ENCODE data around the gene SCN3B. TPM values are rescaled to one million over a fixed set of nuclear protein-coding genes. Genes with fewer than 3 reads are reported as not detected.

The SCN3B gene
- total RNA-seq, 1 donor from 2014 or later, result 0.26 TPM

DNA sequence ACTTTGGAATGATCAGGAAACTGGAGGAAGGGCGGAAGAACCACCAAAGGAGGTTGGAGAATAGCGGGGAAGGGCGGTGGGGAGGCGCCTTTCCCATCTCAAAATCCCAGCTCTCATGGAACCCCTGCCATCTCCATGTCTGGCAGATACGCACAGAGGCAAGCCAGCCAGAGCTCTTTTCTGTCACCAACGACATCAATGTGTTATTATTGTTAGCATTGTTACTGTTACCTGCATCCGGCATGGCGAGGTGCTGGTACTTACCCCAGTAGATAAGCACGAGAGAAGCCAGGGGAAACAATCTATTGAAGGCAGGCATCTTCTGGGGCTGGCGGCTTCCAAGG lies 969 bp downstream of the SCN3B start:
- TF ChIP-seq, protein P1, sequence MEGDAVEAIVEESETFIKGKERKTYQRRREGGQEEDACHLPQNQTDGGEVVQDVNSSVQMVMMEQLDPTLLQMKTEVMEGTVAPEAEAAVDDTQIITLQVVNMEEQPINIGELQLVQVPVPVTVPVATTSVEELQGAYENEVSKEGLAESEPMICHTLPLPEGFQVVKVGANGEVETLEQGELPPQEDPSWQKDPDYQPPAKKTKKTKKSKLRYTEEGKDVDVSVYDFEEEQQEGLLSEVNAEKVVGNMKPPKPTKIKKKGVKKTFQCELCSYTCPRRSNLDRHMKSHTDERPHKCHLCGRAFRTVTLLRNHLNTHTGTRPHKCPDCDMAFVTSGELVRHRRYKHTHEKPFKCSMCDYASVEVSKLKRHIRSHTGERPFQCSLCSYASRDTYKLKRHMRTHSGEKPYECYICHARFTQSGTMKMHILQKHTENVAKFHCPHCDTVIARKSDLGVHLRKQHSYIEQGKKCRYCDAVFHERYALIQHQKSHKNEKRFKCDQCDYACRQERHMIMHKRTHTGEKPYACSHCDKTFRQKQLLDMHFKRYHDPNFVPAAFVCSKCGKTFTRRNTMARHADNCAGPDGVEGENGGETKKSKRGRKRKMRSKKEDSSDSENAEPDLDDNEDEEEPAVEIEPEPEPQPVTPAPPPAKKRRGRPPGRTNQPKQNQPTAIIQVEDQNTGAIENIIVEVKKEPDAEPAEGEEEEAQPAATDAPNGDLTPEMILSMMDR (IDR thresholded peaks at IDR 0.05; ENCODE audit: insufficient read depth, low read length, severe bottlenecking), result no peak
- DNase-seq (ENCODE audit: low read depth), result no peak
- H3K27me3 ChIP-seq (ENCODE audit: control insufficient read depth, insufficient read depth, low read length), result peaks cover 3% of the 10 kb centered on the region
- peak overlapping the region; percentile 51 for H3K4me3 ChIP-seq (ENCODE audit: low read depth, low read length)
- H3K36me3 ChIP-seq (ENCODE audit: control insufficient read depth, insufficient read depth, low read length), result no peaks in the 10 kb centered on the region
- no peak for FAIRE-seq

GRCh38 chr11:123652599-123652998 lies 1.8 kb downstream of the SCN3B start:
- TF ChIP-seq, protein P1 (IDR thresholded peaks at IDR 0.05; ENCODE audit: insufficient read depth, low read length, severe bottlenecking), result no peak

DNA sequence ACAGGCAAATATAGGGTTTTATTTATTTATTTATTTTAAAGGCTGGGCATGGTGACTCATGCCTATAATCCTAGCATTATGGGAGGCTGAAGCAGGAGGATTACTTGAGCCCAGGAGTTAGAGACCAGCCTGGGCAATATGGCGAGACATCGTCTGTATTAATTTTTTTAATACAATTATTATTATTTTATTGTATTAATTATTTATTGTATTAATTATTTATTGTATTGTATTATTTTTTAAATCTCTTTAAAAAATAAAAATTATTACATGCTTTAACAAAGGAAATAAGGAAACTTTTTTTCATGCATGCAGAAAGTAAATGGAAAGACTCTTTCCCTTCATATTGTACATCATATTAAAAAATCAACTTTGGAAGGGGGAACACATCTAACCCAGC lies 3.5 kb downstream of the SCN3B start:
- Histone ChIP-seq H3K36me3 (ENCODE audit: control insufficient read depth, insufficient read depth, low read length) (no peaks in the 10 kb centered on the region), H3K4me3 (ENCODE audit: low read depth, low read length) (no peak overlapping the region), H3K27me3 (ENCODE audit: control insufficient read depth, insufficient read depth, low read length) (peaks cover 3% of the 10 kb centered on the region)
- DNase-seq (ENCODE audit: low read depth) (no peak), FAIRE-seq (no peak)
- TF ChIP-seq, protein P1 (IDR thresholded peaks at IDR 0.05; ENCODE audit: insufficient read depth, low read length, severe bottlenecking), result no peak

More at GRCh38 chr11:123652599-123652998, 1.8 kb downstream of the SCN3B start:
- H3K27me3 ChIP-seq (ENCODE audit: control insufficient read depth, insufficient read depth, low read length), result peaks cover 3% of the 10 kb centered on the region
- no peak for DNase-seq (ENCODE audit: low read depth)
- H3K4me3 ChIP-seq (ENCODE audit: low read depth, low read length), result no peak overlapping the region
- H3K36me3 ChIP-seq (ENCODE audit: control insufficient read depth, insufficient read depth, low read length), result no peaks in the 10 kb centered on the region
- no peak for FAIRE-seq

GRCh38 chr11:123645286-123645975 lies 9.0 kb downstream of the SCN3B start:
- DNase-seq (ENCODE audit: low read depth), result no peak
- no peak overlapping the region for H3K4me3 ChIP-seq (ENCODE audit: low read depth, low read length)
- no peaks in the 10 kb centered on the region for H3K27me3 ChIP-seq (ENCODE audit: control insufficient read depth, insufficient read depth, low read length)
- TF ChIP-seq, protein P1 (IDR thresholded peaks at IDR 0.05; ENCODE audit: insufficient read depth, low read length, severe bottlenecking), result no peak
- H3K36me3 ChIP-seq (ENCODE audit: control insufficient read depth, insufficient read depth, low read length), result no peaks in the 10 kb centered on the region
- peak; percentile 75 for FAIRE-seq

- no peak for DNase-seq (ENCODE audit: low read depth)
- Histone ChIP-seq H3K27me3 (ENCODE audit: control insufficient read depth, insufficient read depth, low read length) (peaks cover 1% of the 10 kb centered on the region), H3K36me3 (ENCODE audit: control insufficient read depth, insufficient read depth, low read length) (no peaks in the 10 kb centered on the region), H3K4me3 (ENCODE audit: low read depth, low read length) (no peak overlapping the region)
- TF ChIP-seq, protein P1 (IDR thresholded peaks at IDR 0.05; ENCODE audit: insufficient read depth, low read length, severe bottlenecking), result no peak
- no peak for FAIRE-seq
Observed at GRCh38 chr11:123642435-123642834, 12.0 kb downstream of the SCN3B start.

DNA sequence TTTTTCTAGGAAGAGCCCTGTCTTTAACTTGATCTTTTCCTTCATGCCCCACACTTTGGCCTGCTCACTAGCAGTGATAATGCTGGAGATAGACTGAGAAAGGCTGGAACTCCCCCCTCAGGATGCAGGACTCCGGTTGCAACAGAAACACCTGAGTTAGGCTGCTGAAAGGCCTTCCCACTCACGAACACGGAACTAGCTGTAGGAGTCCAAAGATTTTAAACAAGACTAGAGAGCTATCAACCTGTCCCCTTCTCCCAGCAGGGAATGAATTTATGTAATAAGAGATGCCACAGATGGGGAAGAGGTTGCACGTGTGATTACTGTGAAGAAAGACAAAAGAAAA lies 13.0 kb downstream of the SCN3B start:
- TF ChIP-seq, protein P1 (IDR thresholded peaks at IDR 0.05; ENCODE audit: insufficient read depth, low read length, severe bottlenecking), result no peak
- Histone ChIP-seq H3K36me3 (ENCODE audit: control insufficient read depth, insufficient read depth, low read length) (no peaks in the 10 kb centered on the region), H3K27me3 (ENCODE audit: control insufficient read depth, insufficient read depth, low read length) (peaks cover 1% of the 10 kb centered on the region), H3K4me3 (ENCODE audit: low read depth, low read length) (no peak overlapping the region)
- DNase-seq (ENCODE audit: low read depth) (no peak), FAIRE-seq (no peak)
